HepG2 (cell line): ENCODE results near the gene C2orf81. TPM values are rescaled to one million over a fixed set of nuclear protein-coding genes. Genes with fewer than 3 reads are reported as not detected.

ENCODE experiments used
- ATF3 ChIP-seq: sonication (generic); formaldehyde crosslinking; IDR thresholded peaks from 2 replicates; pipeline ENCODE4 v1.4.0; 2020; ENCODE audit warnings: missing genetic modification reagents
- CENPT ChIP-seq: sonication (generic); formaldehyde crosslinking; IDR thresholded peaks from 2 replicates; pipeline ENCODE4 v1.8.0; 2022; ENCODE audit warnings: low read depth, mild to moderate bottlenecking, moderate library complexity, missing genetic modification reagents
- ELF1 ChIP-seq: sonication (generic); formaldehyde crosslinking; IDR thresholded peaks from 2 replicates; pipeline ENCODE4 v1.4.0; 2020; ENCODE audit warnings: missing genetic modification reagents
- KDM5A ChIP-seq: fragments of 200-600 bp; sonication (generic); IDR thresholded peaks from 2 replicates; pipeline ENCODE4 v1.7.0; 2018; ENCODE audit warnings: antibody characterized with exemption, mild to moderate bottlenecking, low read length, borderline replicate concordance
- MLLT10 ChIP-seq: sonication (generic); formaldehyde crosslinking; IDR thresholded peaks from 2 replicates; pipeline ENCODE4 v1.4.0; 2020; ENCODE audit warnings: missing genetic modification reagents
- NONO ChIP-seq, 2 experiments: fragments of 450-650 bp in 1 of 2; sonication (generic) in 1 of 2; formaldehyde crosslinking in 1 of 2; IDR thresholded peaks in 1 of 2; conservative IDR thresholded peaks in 1 of 2; 2 replicates each; pipeline versions ENCODE4 v1.6.1 to v1.8.0; 2017 to 2022; ENCODE audit warnings: mild to moderate bottlenecking in 1 of 2, missing genetic modification reagents in 1 of 2, moderate library complexity in 1 of 2
- PBX2 ChIP-seq: IDR thresholded peaks from 2 replicates; pipeline ENCODE4 v1.6.1; 2016; ENCODE audit warnings: control low read depth
- PBX3 ChIP-seq: sonication (generic); formaldehyde crosslinking; IDR thresholded peaks from 2 replicates; pipeline ENCODE4 v1.8.1; 2023; ENCODE audit warnings: missing genetic modification reagents, inconsistent platforms, borderline replicate concordance
- RFX5 ChIP-seq: IDR thresholded peaks from 2 replicates; pipeline ENCODE4 v1.6.1; 2011; ENCODE audit warnings: low read depth, low read length, improper control_type of control experiment
- RFXAP ChIP-seq: sonication (generic); formaldehyde crosslinking; IDR thresholded peaks from 2 replicates; pipeline ENCODE4 v1.4.0; 2020; ENCODE audit warnings: missing genetic modification reagents, borderline replicate concordance
- SOX6 ChIP-seq, 2 experiments: fragments of 450-650 bp in 1 of 2; sonication (generic) in 1 of 2; formaldehyde crosslinking in 1 of 2; IDR thresholded peaks; 2 replicates each; pipeline versions ENCODE4 v1.4.0 to v1.6.1; 2017 to 2020; ENCODE audit warnings: antibody characterized with exemption in 1 of 2, mild to moderate bottlenecking in 1 of 2, missing genetic modification reagents in 1 of 2
- U2AF1 ChIP-seq: fragments of 200-400 bp; formaldehyde crosslinking; optimal IDR thresholded peaks from 2 replicates; pipeline ENCODE3; 2017; ENCODE audit warnings: mild to moderate bottlenecking, low read depth, low read length
- ZFP36L2 ChIP-seq: sonication (generic); formaldehyde crosslinking; IDR thresholded peaks from 2 replicates; pipeline ENCODE4 v1.4.0; 2020; ENCODE audit warnings: missing genetic modification reagents
- ZNF263 ChIP-seq: sonication (generic); formaldehyde crosslinking; IDR thresholded peaks from 2 replicates; pipeline ENCODE4 v1.4.0; 2020; ENCODE audit warnings: missing genetic modification reagents
- ZNF30 ChIP-seq: sonication (generic); formaldehyde crosslinking; IDR thresholded peaks from 2 replicates; pipeline ENCODE4 v1.5.0; 2020; ENCODE audit warnings: mild to moderate bottlenecking, missing genetic modification reagents
- ZNF326 ChIP-seq: sonication (generic); formaldehyde crosslinking; IDR thresholded peaks from 2 replicates; pipeline ENCODE4 v1.4.0; 2020; ENCODE audit warnings: missing genetic modification reagents, borderline replicate concordance
- ZNF362 ChIP-seq: sonication (generic); formaldehyde crosslinking; IDR thresholded peaks from 2 replicates; pipeline ENCODE4 v1.4.0; 2020; ENCODE audit warnings: missing genetic modification reagents, mild to moderate bottlenecking, borderline replicate concordance
- ZNF703 ChIP-seq: sonication (generic); formaldehyde crosslinking; IDR thresholded peaks from 2 replicates; pipeline ENCODE4 v1.5.1; 2020; ENCODE audit warnings: missing genetic modification reagents, mild to moderate bottlenecking, moderate library complexity, borderline replicate concordance
- ZNF841 ChIP-seq: sonication (generic); formaldehyde crosslinking; IDR thresholded peaks from 2 replicates; pipeline ENCODE4 v1.8.1; 2023; ENCODE audit warnings: missing genetic modification reagents, borderline replicate concordance
- ZSCAN20 ChIP-seq: sonication (generic); formaldehyde crosslinking; IDR thresholded peaks from 2 replicates; pipeline ENCODE4 v1.4.0; 2020; ENCODE audit warnings: missing genetic modification reagents, mild to moderate bottlenecking, borderline replicate concordance
- polyA plus RNA-seq, 8 experiments: library from polyadenylated mRNA; depleted of rRNA in 3 of 8; stranded (reverse) in 7 of 8; unstranded in 1 of 8; fragments of >200 nt; fragmentation: Illumina TruSeq in 4 of 8; extraction: Trizol in 4 of 8; gene quantifications; 2 replicates each; pipeline versions ENCODE4 v1.2.1 to v1.2.3, GENCODE V29; 2011 to 2016; ENCODE audit warnings: low read depth in 4 of 8, missing spikeins in 1 of 8, mixed read lengths in 1 of 8; ENCODE audit not compliant: insufficient read depth in 1 of 8
- total RNA-seq, 5 experiments: library from RNA; depleted of rRNA; stranded (reverse); fragments of >200 nt; fragmentation: Illumina TruSeq; extraction: Trizol; gene quantifications; 2 replicates each; pipeline ENCODE4 v1.2.3, GENCODE V29; 2016; ENCODE audit warnings: low read depth in 1 of 5
- TF ChIP-seq, protein P1 (sequence below): sonication (generic); formaldehyde crosslinking; IDR thresholded peaks from 2 replicates; pipeline ENCODE4 v1.4.0; 2020; ENCODE audit warnings: mild to moderate bottlenecking, missing genetic modification reagents, borderline replicate concordance
- TF ChIP-seq, protein P2 (sequence below): sonication (generic); formaldehyde crosslinking; IDR thresholded peaks from 2 replicates; pipeline ENCODE4 v1.4.0; 2020; ENCODE audit warnings: missing genetic modification reagents, borderline replicate concordance

The C2orf81 gene
- total and polyA plus RNA-seq, 2 of the 13 experiments (the other 11 are each of a cell fraction or from before 2014, with no cell fraction given) = 0.15 to 0.17 TPM

GRCh38 chr2:74424995-74425406 is 3.6 kb upstream of the C2orf81 start (continued):
- TF ChIP-seq ZNF30 (no peak), SOX6 (IDR thresholded peaks at IDR 0.05) (no peak), SOX6 (CRISPR knock-in tag; IDR thresholded peaks at IDR 0.05) (0 out of 2 replicates have a peak, but pooled peaks have one; percentile 28), PBX2 (CRISPR knock-in tag) (no peak), ZNF703 (CRISPR knock-in tag) (no peak), KDM5A (no peak), MLLT10 (CRISPR knock-in tag) (no peak), ELF1 (CRISPR knock-in tag) (no peak), ZFP36L2 (CRISPR knock-in tag) (no peak), ZNF263 (0 out of 2 replicates have a peak, but pooled peaks have one; percentile 28), NONO (IDR thresholded peaks at IDR 0.05) (no peak), NONO (CRISPR knock-in tag; conservative IDR thresholded peaks at IDR 0.05) (no peak), U2AF1 (no peak), ZSCAN20 (CRISPR knock-in tag) (no peak), RFXAP (no peak), ZNF362 (CRISPR knock-in tag) (no peak), PBX3 (no peak), CENPT (CRISPR knock-in tag) (no peak), ATF3 (CRISPR knock-in tag) (no peak), RFX5 (no peak), ZNF841 (no peak), ZNF326 (CRISPR knock-in tag) (no peak)
- TF ChIP-seq, protein P1, sequence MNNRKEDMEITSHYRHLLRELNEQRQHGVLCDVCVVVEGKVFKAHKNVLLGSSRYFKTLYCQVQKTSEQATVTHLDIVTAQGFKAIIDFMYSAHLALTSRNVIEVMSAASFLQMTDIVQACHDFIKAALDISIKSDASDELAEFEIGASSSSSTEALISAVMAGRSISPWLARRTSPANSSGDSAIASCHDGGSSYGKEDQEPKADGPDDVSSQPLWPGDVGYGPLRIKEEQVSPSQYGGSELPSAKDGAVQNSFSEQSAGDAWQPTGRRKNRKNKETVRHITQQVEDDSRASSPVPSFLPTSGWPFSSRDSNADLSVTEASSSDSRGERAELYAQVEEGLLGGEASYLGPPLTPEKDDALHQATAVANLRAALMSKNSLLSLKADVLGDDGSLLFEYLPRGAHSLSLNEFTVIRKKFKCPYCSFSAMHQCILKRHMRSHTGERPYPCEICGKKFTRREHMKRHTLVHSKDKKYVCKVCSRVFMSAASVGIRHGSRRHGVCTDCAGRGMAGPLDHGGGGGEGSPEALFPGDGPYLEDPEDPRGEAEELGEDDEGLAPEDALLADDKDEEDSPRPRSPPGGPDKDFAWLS (CRISPR knock-in tag) = no peak
- TF ChIP-seq, protein P2, sequence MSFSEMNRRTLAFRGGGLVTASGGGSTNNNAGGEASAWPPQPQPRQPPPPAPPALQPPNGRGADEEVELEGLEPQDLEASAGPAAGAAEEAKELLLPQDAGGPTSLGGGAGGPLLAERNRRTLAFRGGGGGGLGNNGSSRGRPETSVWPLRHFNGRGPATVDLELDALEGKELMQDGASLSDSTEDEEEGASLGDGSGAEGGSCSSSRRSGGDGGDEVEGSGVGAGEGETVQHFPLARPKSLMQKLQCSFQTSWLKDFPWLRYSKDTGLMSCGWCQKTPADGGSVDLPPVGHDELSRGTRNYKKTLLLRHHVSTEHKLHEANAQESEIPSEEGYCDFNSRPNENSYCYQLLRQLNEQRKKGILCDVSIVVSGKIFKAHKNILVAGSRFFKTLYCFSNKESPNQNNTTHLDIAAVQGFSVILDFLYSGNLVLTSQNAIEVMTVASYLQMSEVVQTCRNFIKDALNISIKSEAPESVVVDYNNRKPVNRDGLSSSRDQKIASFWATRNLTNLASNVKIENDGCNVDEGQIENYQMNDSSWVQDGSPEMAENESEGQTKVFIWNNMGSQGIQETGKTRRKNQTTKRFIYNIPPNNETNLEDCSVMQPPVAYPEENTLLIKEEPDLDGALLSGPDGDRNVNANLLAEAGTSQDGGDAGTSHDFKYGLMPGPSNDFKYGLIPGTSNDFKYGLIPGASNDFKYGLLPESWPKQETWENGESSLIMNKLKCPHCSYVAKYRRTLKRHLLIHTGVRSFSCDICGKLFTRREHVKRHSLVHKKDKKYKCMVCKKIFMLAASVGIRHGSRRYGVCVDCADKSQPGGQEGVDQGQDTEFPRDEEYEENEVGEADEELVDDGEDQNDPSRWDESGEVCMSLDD (CRISPR knock-in tag) = no peak
